B cell (primary cell): ENCODE measurements around the gene REM1.
A peak's percentile ranks its signal among the peaks of the same experiment; 100 is the strongest.

ENCODE experiments used
- CTCF ChIP-seq: fragments of 200-600 bp; IDR thresholded peaks from one replicate; pipeline ENCODE4 v1.8.0; 2022; ENCODE audit warnings: antibody characterized with exemption, mild to moderate bottlenecking
- EZH2 ChIP-seq: IDR thresholded peaks from 2 replicates; pipeline ENCODE4 v1.6.1; 2012; ENCODE audit warnings: borderline replicate concordance, low read depth, mild to moderate bottlenecking, moderate library complexity, low read length; ENCODE audit not compliant: insufficient read depth, poor library complexity, severe bottlenecking

- TF ChIP-seq CTCF (peak; percentile 95), EZH2 (no peak)
These were observed 39.3 kb downstream of the REM1 start, which contains the start of gene HM13 for GRCh38 chr20:31514154-31515071.
